H9 (cell line): ENCODE measurements around the gene PTP4A2. TPM values are rescaled to one million over a fixed set of nuclear protein-coding genes. Genes with fewer than 3 reads are reported as not detected.

Experiments
- DNase-seq: peaks from one replicate; pipeline ENCODE4 v3.0.0-alpha.2; 2017
- H2AFZ ChIP-seq: one replicate; pipeline ENCODE4 v1.6.1; 2013; ENCODE audit warnings: mild to moderate bottlenecking, low read length, control low read depth, moderate library complexity
- H2AK5ac ChIP-seq: 2 replicates; pipeline ENCODE4 v1.6.1; 2013; ENCODE audit warnings: low read length, control low read depth, mixed read lengths; ENCODE audit not compliant: insufficient read length
- H2BK120ac ChIP-seq: one replicate; pipeline ENCODE4 v1.6.1; 2013; ENCODE audit warnings: low read depth, mild to moderate bottlenecking, low read length, control low read depth, inconsistent platforms; ENCODE audit not compliant: poor library complexity, severe bottlenecking
- H2BK12ac ChIP-seq: 2 replicates; pipeline ENCODE4 v1.6.1; 2013; ENCODE audit warnings: low read length, control low read depth, mixed read lengths, low read depth; ENCODE audit not compliant: insufficient read length
- H2BK15ac ChIP-seq: 2 replicates; pipeline ENCODE4 v1.6.1; 2013; ENCODE audit warnings: low read depth, low read length, control low read depth
- H2BK20ac ChIP-seq: one replicate; pipeline ENCODE4 v1.6.1; 2013; ENCODE audit warnings: low read depth, mild to moderate bottlenecking, low read length, control low read depth, inconsistent platforms; ENCODE audit not compliant: poor library complexity, severe bottlenecking
- H2BK5ac ChIP-seq: 2 replicates; pipeline ENCODE4 v1.6.1; 2013; ENCODE audit warnings: low read length, control low read depth, mixed read lengths; ENCODE audit not compliant: insufficient read length
- H3K14ac ChIP-seq: 2 replicates; pipeline ENCODE4 v1.6.1; 2013; ENCODE audit warnings: low read length, control low read depth; ENCODE audit not compliant: insufficient read depth
- H3K18ac ChIP-seq: 2 replicates; pipeline ENCODE4 v1.6.1; 2013; ENCODE audit warnings: low read depth, mild to moderate bottlenecking, mixed read lengths, low read length, control low read depth; ENCODE audit not compliant: insufficient read length
- H3K23ac ChIP-seq: 2 replicates; pipeline ENCODE4 v1.6.1; 2013; ENCODE audit warnings: low read length, control low read depth, mixed read lengths, low read depth; ENCODE audit not compliant: insufficient read length
- H3K23me2 ChIP-seq: 2 replicates; pipeline ENCODE4 v1.6.1; 2013; ENCODE audit warnings: low read depth, mild to moderate bottlenecking, mixed read lengths, low read length, control low read depth; ENCODE audit not compliant: insufficient read length, poor library complexity, severe bottlenecking
- H3K27ac ChIP-seq: 2 replicates; pipeline ENCODE4 v1.5.1; 2013; ENCODE audit warnings: low read length, control low read depth, mixed read lengths, low read depth; ENCODE audit not compliant: insufficient read length
- H3K27me3 ChIP-seq: 2 replicates; pipeline ENCODE4 v1.6.1; 2013; ENCODE audit warnings: low read length, control low read depth, inconsistent platforms; ENCODE audit not compliant: insufficient read depth
- H3K4ac ChIP-seq: 2 replicates; pipeline ENCODE4 v1.6.1; 2013; ENCODE audit warnings: low read depth, mild to moderate bottlenecking, control low read depth, inconsistent platforms, low read length, moderate library complexity
- H3K4me1 ChIP-seq: 2 replicates; pipeline ENCODE4 v1.6.1; 2013; ENCODE audit warnings: low read length, control low read depth, inconsistent platforms; ENCODE audit not compliant: insufficient read depth
- H3K4me2 ChIP-seq: 2 replicates; pipeline ENCODE4 v1.6.1; 2013; ENCODE audit warnings: low read length, control low read depth, mixed read lengths; ENCODE audit not compliant: insufficient read length, insufficient read depth
- H3K56ac ChIP-seq: 2 replicates; pipeline ENCODE4 v1.6.1; 2013; ENCODE audit warnings: low read depth, mild to moderate bottlenecking, mixed read lengths, low read length, control low read depth; ENCODE audit not compliant: insufficient read length
- H3K79me1 ChIP-seq: 2 replicates; pipeline ENCODE4 v1.6.1; 2013; ENCODE audit warnings: low read depth, mild to moderate bottlenecking, moderate library complexity, low read length, control low read depth, inconsistent platforms; ENCODE audit not compliant: insufficient read depth, poor library complexity, severe bottlenecking
- H3K79me2 ChIP-seq: 2 replicates; pipeline ENCODE4 v1.6.1; 2013; ENCODE audit warnings: low read length, control low read depth, inconsistent platforms; ENCODE audit not compliant: insufficient read depth
- H3K9ac ChIP-seq: 2 replicates; pipeline ENCODE4 v1.6.1; 2013; ENCODE audit warnings: low read length, control low read depth, mixed read lengths; ENCODE audit not compliant: insufficient read length; ENCODE audit errors: extremely low read depth
- H3K9me3 ChIP-seq: one replicate; pipeline ENCODE4 v1.6.1; 2013; ENCODE audit warnings: low read depth, low read length, inconsistent platforms; ENCODE audit not compliant: control insufficient read depth
- H3T11ph ChIP-seq: one replicate; pipeline ENCODE4 v1.6.1; 2013; ENCODE audit warnings: mild to moderate bottlenecking, low read length, control low read depth, inconsistent platforms
- H4K20me1 ChIP-seq: one replicate; pipeline ENCODE4 v1.6.1; 2013; ENCODE audit not compliant: control insufficient read depth, insufficient read length, insufficient read depth
- H4K5ac ChIP-seq: 2 replicates; pipeline ENCODE4 v1.6.1; 2013; ENCODE audit warnings: low read depth, mild to moderate bottlenecking, mixed read lengths, low read length, control low read depth; ENCODE audit not compliant: insufficient read length
- H4K8ac ChIP-seq: replicated peaks from 2 replicates; pipeline ENCODE4 v1.6.1; 2013; ENCODE audit warnings: low read length, control low read depth, mixed read lengths, low read depth; ENCODE audit not compliant: insufficient read length
- H4K91ac ChIP-seq: 2 replicates; pipeline ENCODE4 v1.6.1; 2013; ENCODE audit warnings: low read depth, mild to moderate bottlenecking, moderate library complexity, mixed read lengths, low read length, control low read depth; ENCODE audit not compliant: insufficient read length
- H3K27ac Mint-ChIP-seq, 3 experiments: 2 replicates in 2 of 3; 3 replicates in 1 of 3; pipeline ENCODE4 v1.8.0; 2020 to 2021; ENCODE audit warnings: mixed read lengths in 3 of 3, mild to moderate bottlenecking in 1 of 3, moderate library complexity in 1 of 3
- H3K27me3 Mint-ChIP-seq: 2 replicates; pipeline ENCODE4 v1.8.0; 2021; ENCODE audit warnings: low read depth, mild to moderate bottlenecking, moderate library complexity, mixed read lengths
- H3K36me3 Mint-ChIP-seq, 3 experiments: 2 replicates in 2 of 3; 3 replicates in 1 of 3; pipeline ENCODE4 v1.8.0; 2020 to 2021; ENCODE audit warnings: low read depth in 3 of 3, mixed read lengths in 3 of 3; ENCODE audit not compliant: insufficient read depth in 1 of 3
- H3K4me1 Mint-ChIP-seq, 2 experiments: 2 replicates each; pipeline ENCODE4 v1.8.0; 2020; ENCODE audit warnings: mixed read lengths in 2 of 2
- H3K4me3 Mint-ChIP-seq, 2 experiments: 2 replicates in 1 of 2; 3 replicates in 1 of 2; pipeline ENCODE4 v1.8.0; 2020 to 2021; ENCODE audit warnings: mild to moderate bottlenecking in 2 of 2, mixed read lengths in 2 of 2, moderate library complexity in 1 of 2
- H3K9me3 Mint-ChIP-seq, 2 experiments: 2 replicates in 1 of 2; 3 replicates in 1 of 2; pipeline ENCODE4 v1.8.0; 2020; ENCODE audit warnings: mild to moderate bottlenecking in 2 of 2, mixed read lengths in 2 of 2, moderate library complexity in 1 of 2
- WGBS: extraction: QIAGEN DNeasy Blood & Tissue Kit; methylation state at CpG from one replicate; pipeline ENCODE4 v1.1.7; 2013; ENCODE audit warnings: missing lambda C conversion rate, low lambda C conversion rate, mixed read lengths; ENCODE audit not compliant: insufficient read length; ENCODE audit errors: extremely low coverage; 5-methylcytosine and 5-hydroxymethylcytosine counted together
- total RNA-seq: library from RNA; stranded (reverse); gene quantifications from 2 replicates; pipeline ENCODE4 v1.2.1, GENCODE V29; 2021
- TF ChIP-seq, protein P1 (sequence below): fragments of 200-600 bp; sonication (generic); conservative IDR thresholded peaks from 3 replicates; pipeline ENCODE4 v1.8.0; 2021; ENCODE audit warnings: antibody characterized with exemption, mild to moderate bottlenecking

PTP4A2 gene
- total RNA-seq, 1 experiment from 2014 or later, result 192 TPM

DNA sequence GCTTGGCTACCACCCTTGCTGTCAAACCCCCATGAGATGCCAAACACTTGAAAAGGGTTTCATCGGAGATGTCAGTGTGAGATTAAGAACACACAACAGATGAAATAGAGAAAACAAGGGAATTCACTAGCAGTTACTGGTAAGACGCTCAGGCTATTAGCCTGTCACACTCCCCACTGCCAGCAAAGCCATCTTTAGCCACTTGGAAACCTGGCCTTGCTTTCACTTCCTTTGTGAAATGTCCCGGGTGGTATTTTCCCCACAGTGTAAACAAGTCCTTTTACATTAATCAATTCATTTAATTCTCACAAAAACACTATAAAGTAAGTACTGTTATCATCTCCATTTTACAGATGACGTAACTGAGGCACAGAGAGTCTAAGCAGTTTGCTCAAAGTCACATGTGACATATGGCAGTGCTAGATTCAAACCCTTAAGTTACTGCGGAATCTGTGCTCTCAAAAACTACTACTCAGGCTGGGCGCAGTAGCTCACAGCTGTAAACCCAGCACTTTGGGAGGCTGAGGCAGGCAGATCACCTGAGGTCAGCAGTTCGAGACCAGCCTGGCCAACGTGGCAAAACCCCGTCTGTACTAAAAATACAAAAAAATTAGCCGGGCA is 42.8 kb upstream of the PTP4A2 start:
- Histone ChIP-seq H2BK120ac (no peak overlapping the region), H2BK5ac (no peak overlapping the region), H4K8ac (no peak overlapping the region), H3K4me2 (no peak overlapping the region), H4K91ac (no peak overlapping the region), H3K79me2 (no peaks in the 10 kb centered on the region), H3K23ac (no peak overlapping the region), H2BK15ac (no peak overlapping the region), H3K23me2 (no peaks in the 10 kb centered on the region), H3K56ac (no peak overlapping the region), H3K14ac (no peak overlapping the region), H4K20me1 (no peaks in the 10 kb centered on the region), H3K27ac (no peak overlapping the region), H3K9ac (no peak overlapping the region), H3K18ac (no peak overlapping the region), H3K27me3 (no peaks in the 10 kb centered on the region), H3T11ph (no peak overlapping the region), H3K4me1 (no peaks in the 10 kb centered on the region; the same call in 1 of the 2 replicates), H4K5ac (no peak overlapping the region), H3K4ac (no peak overlapping the region), H3K79me1 (no peaks in the 10 kb centered on the region), H2AK5ac (no peak overlapping the region), H2BK12ac (no peak overlapping the region), H2BK20ac (no peak overlapping the region), H2AFZ (no peak overlapping the region), H3K9me3 (no peaks in the 10 kb centered on the region)
- no peaks in the 10 kb centered on the region; a peak in 2 of 5 replicates for H3K9me3 Mint-ChIP-seq
- H3K4me3 Mint-ChIP-seq, result no peak overlapping the region
- DNase-seq, result no peak
- TF ChIP-seq, protein P1, sequence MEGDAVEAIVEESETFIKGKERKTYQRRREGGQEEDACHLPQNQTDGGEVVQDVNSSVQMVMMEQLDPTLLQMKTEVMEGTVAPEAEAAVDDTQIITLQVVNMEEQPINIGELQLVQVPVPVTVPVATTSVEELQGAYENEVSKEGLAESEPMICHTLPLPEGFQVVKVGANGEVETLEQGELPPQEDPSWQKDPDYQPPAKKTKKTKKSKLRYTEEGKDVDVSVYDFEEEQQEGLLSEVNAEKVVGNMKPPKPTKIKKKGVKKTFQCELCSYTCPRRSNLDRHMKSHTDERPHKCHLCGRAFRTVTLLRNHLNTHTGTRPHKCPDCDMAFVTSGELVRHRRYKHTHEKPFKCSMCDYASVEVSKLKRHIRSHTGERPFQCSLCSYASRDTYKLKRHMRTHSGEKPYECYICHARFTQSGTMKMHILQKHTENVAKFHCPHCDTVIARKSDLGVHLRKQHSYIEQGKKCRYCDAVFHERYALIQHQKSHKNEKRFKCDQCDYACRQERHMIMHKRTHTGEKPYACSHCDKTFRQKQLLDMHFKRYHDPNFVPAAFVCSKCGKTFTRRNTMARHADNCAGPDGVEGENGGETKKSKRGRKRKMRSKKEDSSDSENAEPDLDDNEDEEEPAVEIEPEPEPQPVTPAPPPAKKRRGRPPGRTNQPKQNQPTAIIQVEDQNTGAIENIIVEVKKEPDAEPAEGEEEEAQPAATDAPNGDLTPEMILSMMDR, result no peak
- WGBS, result no CpG with 5 or more reads among the region's 10 CpGs
- no peaks in the 10 kb centered on the region; a peak in 1 of 7 replicates for H3K36me3 Mint-ChIP-seq
- H3K4me1 Mint-ChIP-seq, result peaks cover 14 to 20% of the 10 kb centered on the region in 2 experiments
- no peaks in the 10 kb centered on the region for H3K27me3 Mint-ChIP-seq
- no peak overlapping the region for H3K27ac Mint-ChIP-seq
